ENCODE results near the gene MROH2A.
"Not testable (repeated sequence)": the region's sequence is repeated elsewhere in the genome, so short reads cannot be mapped to it uniquely, and the experiment has no call there.

The MROH2A gene

DNA sequence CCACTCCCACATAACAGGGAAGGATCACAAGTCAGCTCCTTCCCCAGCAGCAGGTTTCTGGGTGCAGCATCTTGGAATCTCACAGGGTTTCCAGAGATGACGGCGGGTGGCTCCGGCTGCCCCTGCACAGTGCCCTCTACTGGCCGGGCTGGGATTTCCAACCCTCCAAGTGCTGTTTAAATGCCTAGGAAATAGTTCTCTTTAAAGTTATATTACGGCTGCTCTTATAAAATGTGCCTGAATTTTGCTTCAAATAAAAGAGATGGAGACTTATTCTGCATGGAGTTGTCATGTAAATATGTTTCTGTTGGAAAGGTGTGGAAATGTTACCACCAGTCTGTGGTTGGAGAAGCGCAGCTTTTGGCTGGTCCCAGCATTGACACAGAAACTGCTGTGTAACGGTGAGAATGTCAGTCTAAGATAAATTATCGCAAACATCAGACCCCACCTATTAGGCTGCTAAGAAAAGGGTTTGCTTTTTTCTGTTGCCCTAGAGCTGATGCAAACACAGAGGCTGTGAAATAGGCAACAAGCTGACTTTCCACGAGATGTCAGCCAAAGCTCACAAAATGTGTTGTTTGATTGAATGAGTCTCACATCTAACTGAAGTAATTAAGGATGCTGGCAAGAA lies 79.5 kb downstream of the MROH2A start:
- DNase-seq, result no peak

DNA sequence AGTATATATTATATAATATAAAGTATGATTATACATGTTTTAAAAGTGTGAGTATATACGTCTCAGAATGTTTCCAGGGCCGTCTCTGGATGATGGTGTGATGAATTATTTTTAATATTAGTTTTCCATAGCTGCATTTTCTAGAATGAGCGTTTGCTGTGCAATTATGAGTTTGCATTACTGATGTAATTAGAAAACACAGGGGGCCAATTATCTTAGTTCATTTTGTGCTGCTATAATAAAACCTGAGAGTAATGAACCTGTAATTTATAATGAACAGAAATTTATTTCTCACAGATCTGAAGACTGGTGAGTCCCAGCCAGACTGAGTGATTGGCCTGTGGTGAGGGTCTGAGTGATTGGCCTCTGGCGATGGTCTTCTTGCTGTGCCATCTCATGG lies 80.2 kb downstream of the MROH2A start:
- DNase-seq, result no peak

DNA sequence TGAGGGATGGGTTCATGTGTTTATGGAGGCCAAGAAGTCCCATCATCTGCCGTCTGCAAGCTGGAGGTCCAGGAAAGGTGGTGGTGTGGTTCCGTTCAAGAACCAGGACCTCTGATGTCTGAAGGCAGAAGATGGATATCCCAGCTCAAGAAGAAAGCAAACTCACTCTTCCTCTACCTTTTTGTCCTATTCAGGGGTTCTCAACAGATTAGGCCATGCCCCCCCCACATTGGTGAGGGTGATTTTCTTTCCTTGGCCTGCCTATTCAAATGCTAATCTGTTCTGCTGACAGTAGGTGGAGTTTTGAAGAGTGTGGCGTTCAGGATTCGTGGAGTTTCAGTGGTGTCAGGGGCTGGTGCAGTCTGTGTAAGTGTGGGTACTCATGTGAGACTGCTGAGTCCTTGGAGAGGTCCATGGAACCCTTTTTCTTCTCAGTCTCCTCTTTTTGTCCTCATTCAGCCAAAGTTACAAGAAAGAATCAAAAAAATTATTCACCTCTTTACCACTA lies 84.2 kb downstream of the MROH2A start:
- DNase-seq, result no peak

GRCh38 chr2:233865838-233866237 lies 87.7 kb downstream of the MROH2A start:
- DNase-seq, result no peak

DNA sequence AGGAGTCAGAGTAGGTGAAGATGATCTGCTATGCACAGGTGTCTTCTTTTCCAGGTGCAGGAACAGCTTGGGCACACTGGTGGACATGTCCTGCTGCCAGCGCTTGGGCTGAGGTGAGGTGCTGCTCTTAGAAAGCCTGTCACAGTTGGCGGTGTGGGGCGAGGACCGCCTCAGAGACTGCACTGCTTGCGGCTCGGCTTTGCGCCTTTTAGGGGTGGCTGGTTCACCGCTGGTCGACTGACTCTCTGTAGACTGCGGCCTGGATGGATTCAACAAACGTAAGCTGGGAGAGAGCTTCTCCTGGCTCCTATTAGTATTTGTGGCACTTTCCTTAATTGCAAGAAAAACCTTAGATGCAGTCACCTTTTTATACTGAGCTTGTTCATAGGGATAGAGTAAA lies 88.3 kb downstream of the MROH2A start:
- no peak for DNase-seq

- DNase-seq, result no peak
Measured at GRCh38 chr2:233867993-233868532, 89.9 kb downstream of the MROH2A start, which contains the start of gene MSL3B. Gene MSL3B, minus strand, starts transcription at chr2:233868386.

DNA sequence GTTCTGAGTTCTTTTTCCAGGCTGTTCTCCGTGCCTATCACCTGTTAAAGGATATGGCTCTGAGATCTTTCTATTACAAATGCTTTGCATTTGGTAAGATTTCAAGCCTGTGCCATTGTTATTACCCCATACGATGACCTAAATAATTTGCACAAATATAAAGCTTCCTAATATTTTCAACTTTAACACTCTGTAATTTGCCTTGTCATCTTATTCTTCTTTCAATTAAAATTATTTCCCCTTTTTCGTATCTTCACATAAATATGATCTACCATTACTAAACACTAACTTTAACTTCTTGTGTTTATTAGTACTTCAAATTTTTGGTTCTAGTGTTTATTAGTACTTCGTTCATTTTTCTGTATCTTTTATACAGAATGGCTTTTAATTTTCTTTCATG lies 93.3 kb downstream of the MROH2A start:
- DNase-seq, result no peak

- DNase-seq, result not testable (repeated sequence)
Measured at GRCh38 chr2:233872125-233872524, 94.0 kb downstream of the MROH2A start.

DNA sequence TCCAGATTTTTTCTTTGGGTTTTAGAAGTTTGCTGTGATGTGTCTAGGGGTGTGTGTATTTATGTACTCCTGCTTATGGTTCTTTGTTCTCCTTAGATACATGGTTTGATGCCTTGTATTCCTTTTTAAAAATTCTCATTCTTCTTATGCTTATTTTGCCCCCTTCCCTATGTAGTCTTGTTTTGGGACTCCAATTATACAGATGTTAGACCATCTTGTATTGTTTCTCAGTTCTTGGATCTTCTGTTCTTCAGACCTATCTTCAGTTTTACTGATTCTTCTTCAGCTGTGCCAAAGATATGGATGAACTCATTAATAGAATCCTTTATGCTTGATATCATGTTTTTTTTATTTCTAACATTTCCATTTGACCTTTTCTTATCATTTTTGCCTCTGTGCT lies 104.2 kb downstream of the MROH2A start:
- DNase-seq, result no peak

Data from islet precursor cell (in vitro differentiated cells).